SU-DHL-6 (cell line): ENCODE data around the gene EPHA6.

Experiments
- H2AFZ ChIP-seq: fragments of 200-600 bp; sonication (generic); 2 replicates; pipeline ENCODE4 v1.6.1; 2014; ENCODE audit warnings: low read depth, mild to moderate bottlenecking, moderate library complexity, mixed read lengths, antibody characterized with exemption, low read length; ENCODE audit not compliant: severe bottlenecking
- H3F3A ChIP-seq: fragments of 200-600 bp; shearing (Covaris generic); 2 replicates; pipeline ENCODE4 v1.6.0; 2016; ENCODE audit warnings: antibody characterized with exemption, mild to moderate bottlenecking; ENCODE audit not compliant: insufficient read depth
- H3K27ac ChIP-seq: fragments of 200-600 bp; sonication (generic); 2 replicates; pipeline ENCODE4 v1.5.1; 2016; ENCODE audit warnings: low read depth, mild to moderate bottlenecking, low read length, moderate library complexity, mixed read lengths
- H3K27me3 ChIP-seq: fragments of 200-600 bp; sonication (generic), shearing (Covaris generic); 2 replicates; pipeline ENCODE4 v1.6.0; 2014; ENCODE audit warnings: mild to moderate bottlenecking, low read length
- H3K36me3 ChIP-seq: fragments of 200-600 bp; sonication (generic); 2 replicates; pipeline ENCODE4 v1.6.1; 2014; ENCODE audit warnings: mild to moderate bottlenecking, low read length, mixed read lengths
- H3K4me2 ChIP-seq: fragments of 300-600, 200-600 bp; shearing (Covaris generic), sonication (generic); 2 replicates; pipeline ENCODE4 v1.6.0; 2014; ENCODE audit warnings: low read length, low read depth, mild to moderate bottlenecking; ENCODE audit not compliant: poor library complexity, severe bottlenecking
- H3K4me3 ChIP-seq: fragments of 200-600 bp; sonication (generic); 2 replicates; pipeline ENCODE4 v1.5.1; 2014; ENCODE audit warnings: antibody characterized with exemption, low read length, mild to moderate bottlenecking, mixed read lengths; ENCODE audit not compliant: insufficient read depth, poor library complexity, severe bottlenecking
- H3K79me2 ChIP-seq: fragments of 200-600 bp; sonication (generic); 2 replicates; pipeline ENCODE4 v1.6.1; 2014; ENCODE audit warnings: mild to moderate bottlenecking, low read length, moderate library complexity; ENCODE audit not compliant: insufficient read depth
- H3K9ac ChIP-seq: fragments of 200-600 bp; sonication (generic); 2 replicates; pipeline ENCODE4 v1.7.0; 2014; ENCODE audit warnings: mild to moderate bottlenecking, low read length
- H3K9me2 ChIP-seq: fragments of 200-600 bp; sonication (generic); replicated peaks from 2 replicates; pipeline ENCODE4 v1.6.1; 2014; ENCODE audit warnings: low read length; ENCODE audit not compliant: insufficient read depth
- H3K9me3 ChIP-seq: fragments of 200-600 bp; sonication (generic); 2 replicates; pipeline ENCODE4 v1.6.1; 2014; ENCODE audit warnings: low read length, mixed read lengths; ENCODE audit not compliant: insufficient read depth
- H4K20me1 ChIP-seq: fragments of 200-600 bp; sonication (generic); 2 replicates; pipeline ENCODE4 v1.6.1; 2014; ENCODE audit warnings: low read depth, mild to moderate bottlenecking, antibody characterized with exemption, low read length, moderate library complexity, mixed read lengths
- CTCF ChIP-seq: fragments of 200-600 bp; sonication (generic); IDR thresholded peaks from one replicate; pipeline ENCODE4 v1.5.1; 2017; ENCODE audit warnings: antibody characterized with exemption, mild to moderate bottlenecking, low read length, moderate library complexity; ENCODE audit not compliant: insufficient read depth, poor library complexity, severe bottlenecking
- EZH2phosphoT487 ChIP-seq: fragments of 200-600 bp; sonication (generic), shearing (Covaris generic); conservative IDR thresholded peaks from 2 replicates; pipeline ENCODE4 v1.6.1; 2018; ENCODE audit warnings: mild to moderate bottlenecking, antibody characterized with exemption, low read length, moderate library complexity, mixed read lengths

Gene EPHA6

GRCh38 chr3:96900031-96900430 lies 85.6 kb downstream of the EPHA6 start:
- H3F3A ChIP-seq = no peaks in the 10 kb centered on the region
- H3K27ac ChIP-seq = no peak overlapping the region
- H4K20me1 ChIP-seq = no peaks in the 10 kb centered on the region
- H3K9ac ChIP-seq = no peak overlapping the region
- no peaks in the 10 kb centered on the region for H3K79me2 ChIP-seq
- no peak overlapping the region for H3K4me2 ChIP-seq
- H3K4me3 ChIP-seq = no peak overlapping the region
- H3K9me3 ChIP-seq = no peaks in the 10 kb centered on the region
- no peaks in the 10 kb centered on the region for H3K27me3 ChIP-seq
- no peaks in the 10 kb centered on the region for H3K36me3 ChIP-seq
- H3K9me2 ChIP-seq = no peaks in the 10 kb centered on the region
- H2AFZ ChIP-seq = no peak overlapping the region
- TF ChIP-seq EZH2phosphoT487 = no peak
- TF ChIP-seq CTCF = no peak

- no peak overlapping the region for H2AFZ ChIP-seq
- H3K4me3 ChIP-seq = no peak overlapping the region
- TF ChIP-seq CTCF = no peak
- no peak for TF ChIP-seq EZH2phosphoT487
- H3K9me2 ChIP-seq = no peaks in the 10 kb centered on the region
- H3K4me2 ChIP-seq = no peak overlapping the region
- H3F3A ChIP-seq = no peaks in the 10 kb centered on the region
- H3K27me3 ChIP-seq = no peaks in the 10 kb centered on the region
- no peak overlapping the region for H3K9ac ChIP-seq
- no peaks in the 10 kb centered on the region for H3K36me3 ChIP-seq
- no peaks in the 10 kb centered on the region for H3K79me2 ChIP-seq
- no peaks in the 10 kb centered on the region for H3K9me3 ChIP-seq
- no peaks in the 10 kb centered on the region for H4K20me1 ChIP-seq
- no peak overlapping the region for H3K27ac ChIP-seq
Measured at GRCh38 chr3:96900566-96900965, 86.2 kb downstream of the EPHA6 start.

GRCh38 chr3:96915445-96915844 lies 101.1 kb downstream of the EPHA6 start:
- TF ChIP-seq CTCF = no peak
- no peak for TF ChIP-seq EZH2phosphoT487
- no peaks in the 10 kb centered on the region for H3K9me3 ChIP-seq
- H3K9ac ChIP-seq = no peak overlapping the region

More at GRCh38 chr3:96915445-96915844, 101.1 kb downstream of the EPHA6 start:
- Histone ChIP-seq H3K36me3 (no peaks in the 10 kb centered on the region), H3K27ac (no peak overlapping the region), H3K4me3 (no peak overlapping the region), H3K79me2 (no peaks in the 10 kb centered on the region), H3K27me3 (no peaks in the 10 kb centered on the region), H3K9me2 (no peaks in the 10 kb centered on the region), H3K4me2 (no peak overlapping the region), H3F3A (no peaks in the 10 kb centered on the region), H4K20me1 (no peaks in the 10 kb centered on the region), H2AFZ (no peak overlapping the region)
